Occipital lobe (tissue), 2 donors: ENCODE data around the gene SHISA2. TPM values are rescaled to one million over a fixed set of nuclear protein-coding genes. Genes with fewer than 3 reads are reported as not detected.
"Not testable (repeated sequence)": the region's sequence is repeated elsewhere in the genome, so short reads cannot be mapped to it uniquely, and the experiment has no call there.

Experiments
- DNase-seq: peaks from one replicate; lab custom pipeline; 2025; lab: John Stamatoyannopoulos, UW
- total RNA-seq: library from RNA; depleted of rRNA; stranded (reverse); fragments of >200 nt; gene quantifications from one replicate; pipeline ENCODE4 v1.2.3, GENCODE V29; 2014

Gene SHISA2
- 21.4 TPM for total RNA-seq

- no peak for DNase-seq
Measured at GRCh38 chr13:26051657-26052311, at the start of gene SHISA2. Gene SHISA2 (minus strand): TSS chr13:26052016. CDS start chr13:26050975, 1,041 bp downstream.

GRCh38 chr13:26095846-26096610 lies 44.2 kb upstream of the SHISA2 start:
- no peak for DNase-seq

GRCh38 chr13:26095338-26095737 lies 43.5 kb upstream of the SHISA2 start:
- DNase-seq: no peak

- DNase-seq: not testable (repeated sequence)
Measured at GRCh38 chr13:26076821-26077220, 25.0 kb upstream of the SHISA2 start.

- no peak for DNase-seq
Measured at GRCh38 chr13:26075498-26075897, 23.7 kb upstream of the SHISA2 start.

- DNase-seq: no peak
Measured at GRCh38 chr13:26074706-26075105, 22.9 kb upstream of the SHISA2 start.

GRCh38 chr13:26072335-26072734 lies 20.5 kb upstream of the SHISA2 start:
- not testable (repeated sequence) for DNase-seq

GRCh38 chr13:26071691-26072090 lies 19.9 kb upstream of the SHISA2 start:
- DNase-seq: no peak

GRCh38 chr13:26069642-26070041 lies 17.8 kb upstream of the SHISA2 start:
- not testable (repeated sequence) for DNase-seq

GRCh38 chr13:26068372-26068771 lies 16.6 kb upstream of the SHISA2 start:
- DNase-seq: not testable (repeated sequence)

GRCh38 chr13:26067601-26068000 lies 15.8 kb upstream of the SHISA2 start:
- DNase-seq: no peak

- DNase-seq: not testable (repeated sequence)
Measured at GRCh38 chr13:26066492-26066891, 14.7 kb upstream of the SHISA2 start.

GRCh38 chr13:26062853-26063444 lies 11.1 kb upstream of the SHISA2 start:
- peak; percentile 18 for DNase-seq

GRCh38 chr13:26061947-26062346 lies 10.1 kb upstream of the SHISA2 start:
- no peak for DNase-seq

- no peak for DNase-seq
Measured at GRCh38 chr13:26061256-26061655, 9.4 kb upstream of the SHISA2 start.

GRCh38 chr13:26060357-26060756 lies 8.5 kb upstream of the SHISA2 start:
- DNase-seq: no peak

- DNase-seq: no peak
Measured at GRCh38 chr13:26058704-26059103, 6.9 kb upstream of the SHISA2 start.

- DNase-seq: no peak
Measured at GRCh38 chr13:26054896-26055295, 3.1 kb upstream of the SHISA2 start.

GRCh38 chr13:26053418-26053980 lies 1.7 kb upstream of the SHISA2 start:
- DNase-seq: no peak

GRCh38 chr13:26052337-26052736 lies 521 bp upstream of the SHISA2 start:
- no peak for DNase-seq

- DNase-seq: no peak
Measured at GRCh38 chr13:26051231-26051656, 572 bp downstream of the SHISA2 start.

- DNase-seq: no peak
Measured at GRCh38 chr13:26050568-26051230, 1.1 kb downstream of the SHISA2 start.
